ENCODE measurements around the gene PDZRN4.

PDZRN4 gene

GRCh38 chr12:41462312-41462711, 274.2 kb downstream of the PDZRN4 start:
- no peak for DNase-seq

DNA sequence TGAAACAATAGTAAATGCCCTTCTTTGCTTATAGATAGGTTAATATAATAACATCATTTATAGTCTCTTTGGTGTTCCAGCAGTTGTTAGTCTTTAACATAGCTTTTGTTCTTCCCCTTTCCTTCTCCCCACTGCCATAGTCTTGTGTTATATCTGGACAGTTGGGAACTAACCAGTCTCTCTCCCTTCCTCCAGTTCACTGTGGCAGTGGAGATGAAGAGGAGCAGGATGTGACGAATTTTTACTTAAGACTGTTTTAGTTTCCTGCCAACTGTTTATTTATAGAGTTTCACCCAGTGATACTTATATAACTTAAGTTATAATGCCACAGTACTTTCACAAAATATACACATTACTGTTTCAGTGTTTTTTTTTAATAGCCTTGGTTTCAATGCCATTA, 277.4 kb downstream of the PDZRN4 start:
- no peak for DNase-seq

GRCh38 chr12:41466300-41466699, 278.2 kb downstream of the PDZRN4 start:
- no peak for DNase-seq

- DNase-seq, result no peak
These were observed 278.7 kb downstream of the PDZRN4 start for GRCh38 chr12:41466802-41467201.

DNA sequence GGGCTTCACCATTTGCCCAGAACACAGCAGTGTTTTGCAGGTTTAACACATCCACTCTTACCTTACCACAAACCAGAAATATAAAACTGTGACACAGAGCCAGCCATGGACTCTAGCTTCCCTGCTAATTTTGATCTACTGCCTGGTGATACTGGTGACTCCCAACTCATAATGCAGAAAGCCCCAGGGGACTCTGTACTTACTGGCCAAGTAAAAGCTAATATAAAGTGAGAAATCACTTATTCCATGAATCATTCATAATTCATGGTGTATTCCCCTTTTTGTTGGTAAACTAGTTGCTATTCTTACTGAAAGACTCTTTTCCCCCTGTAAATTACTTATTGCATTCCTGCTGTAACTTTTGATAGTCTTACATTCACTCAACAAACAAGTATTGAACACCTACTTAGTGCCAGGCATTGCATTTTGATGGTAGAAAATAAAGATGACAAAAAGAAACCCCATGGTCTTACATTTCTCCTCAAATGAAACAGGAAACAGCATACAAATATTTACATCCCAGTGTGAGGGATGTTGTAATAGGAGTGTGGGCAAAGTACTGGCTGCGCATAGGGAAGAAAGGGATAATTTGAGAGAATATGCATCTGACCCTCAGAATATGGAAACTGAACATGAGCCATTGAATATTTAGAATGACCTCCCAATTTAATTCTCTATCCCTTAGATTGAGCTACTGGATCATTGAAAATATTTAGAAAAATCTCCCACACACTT, 279.6 kb downstream of the PDZRN4 start:
- no peak for DNase-seq

DNA sequence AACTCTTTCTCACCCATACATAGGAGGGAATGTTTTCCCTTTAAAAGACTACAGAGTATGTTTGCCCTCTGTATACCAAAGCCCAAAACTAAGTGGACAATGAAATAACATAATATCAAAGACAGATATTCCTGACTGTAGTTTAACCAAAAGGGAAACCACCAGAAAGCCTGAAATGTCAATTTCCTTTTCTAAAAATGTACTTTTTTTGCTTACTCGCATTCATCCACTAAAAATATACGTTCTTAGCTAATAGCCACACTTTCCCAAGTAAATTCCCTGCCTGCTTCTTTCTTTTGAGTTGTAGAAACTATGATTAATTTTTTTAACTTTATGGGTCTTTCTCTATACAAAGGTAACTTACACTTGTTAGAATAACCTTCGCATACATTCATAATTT, 280.2 kb downstream of the PDZRN4 start:
- DNase-seq, result no peak

GRCh38 chr12:41468756-41469155, 280.6 kb downstream of the PDZRN4 start:
- DNase-seq, result no peak

- no peak for DNase-seq
These were observed 285.3 kb downstream of the PDZRN4 start for GRCh38 chr12:41473441-41473840.

GRCh38 chr12:41474001-41474400, 285.9 kb downstream of the PDZRN4 start:
- DNase-seq, result no peak

DNA sequence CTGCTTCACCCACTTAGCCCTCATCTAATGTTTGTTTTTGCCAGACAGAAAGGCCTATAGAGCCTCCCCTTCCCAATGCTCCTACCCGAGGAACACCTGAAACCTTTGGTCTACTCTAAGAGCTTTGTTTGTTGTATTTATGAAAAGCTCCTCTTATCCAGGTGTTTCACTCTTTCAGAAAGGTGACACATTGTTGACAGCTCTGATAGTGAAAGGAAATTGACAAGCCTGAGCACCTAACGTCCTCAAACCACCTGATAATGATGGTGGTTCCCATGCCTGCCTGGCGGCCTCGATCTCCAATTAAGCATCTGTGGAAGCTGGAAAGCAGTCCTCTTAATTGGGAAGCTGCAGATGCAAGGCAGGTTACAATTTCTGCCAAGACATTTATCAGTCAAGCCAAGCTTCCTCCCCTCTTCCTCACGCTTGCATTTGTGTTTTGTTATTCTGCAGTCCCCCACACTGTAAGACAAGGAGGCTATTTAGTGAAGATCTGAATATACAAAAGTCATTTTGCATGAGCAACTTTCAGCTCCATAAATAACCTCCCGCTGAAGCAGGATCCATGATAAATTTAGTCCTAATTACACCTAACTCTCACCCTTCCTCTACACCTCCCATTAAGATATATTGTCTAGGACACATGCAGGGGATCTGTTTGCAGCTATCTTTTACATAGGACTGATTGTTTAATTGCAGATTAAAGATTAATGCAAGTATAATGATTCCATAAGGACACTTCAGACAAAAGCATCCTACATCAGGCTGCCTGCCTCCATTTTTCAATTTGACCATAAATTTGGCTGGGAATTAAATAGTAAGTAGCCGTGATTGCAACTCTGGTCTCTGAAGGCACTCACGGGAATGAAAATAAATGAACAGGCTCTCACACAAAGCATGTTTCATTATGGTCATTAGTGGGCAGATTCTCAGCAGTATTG, 288.6 kb downstream of the PDZRN4 start:
- peak; percentile 40 for DNase-seq

- DNase-seq, result no peak
These were observed 291.3 kb downstream of the PDZRN4 start for GRCh38 chr12:41479426-41479825.

GRCh38 chr12:41485203-41485602, 297.1 kb downstream of the PDZRN4 start:
- DNase-seq, result no peak

GRCh38 chr12:41486718-41487117, 298.6 kb downstream of the PDZRN4 start:
- DNase-seq, result no peak

DNA sequence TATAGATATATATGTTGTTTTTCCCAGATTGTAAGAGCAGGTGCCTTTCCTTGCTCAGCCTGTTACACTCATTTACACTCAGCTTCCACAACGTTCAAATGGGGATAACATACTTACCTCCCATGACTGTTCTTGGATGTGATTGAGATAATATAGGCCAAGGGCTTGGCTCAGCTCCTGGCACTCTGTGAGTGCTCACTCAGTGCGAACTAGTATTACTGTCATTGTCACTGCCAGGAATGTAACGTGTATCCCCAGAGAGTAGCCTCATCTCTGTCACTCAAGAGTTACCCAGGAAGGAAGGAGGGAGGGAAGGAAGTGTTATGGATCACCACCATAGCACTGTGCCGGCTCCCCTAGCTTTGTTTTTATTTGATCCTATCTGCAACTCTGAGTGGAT, 307.9 kb downstream of the PDZRN4 start:
- DNase-seq, result no peak

- DNase-seq, result no peak
These were observed 309.3 kb downstream of the PDZRN4 start for GRCh38 chr12:41497409-41497808.

GRCh38 chr12:41504976-41505375, 316.9 kb downstream of the PDZRN4 start:
- no peak for DNase-seq

DNA sequence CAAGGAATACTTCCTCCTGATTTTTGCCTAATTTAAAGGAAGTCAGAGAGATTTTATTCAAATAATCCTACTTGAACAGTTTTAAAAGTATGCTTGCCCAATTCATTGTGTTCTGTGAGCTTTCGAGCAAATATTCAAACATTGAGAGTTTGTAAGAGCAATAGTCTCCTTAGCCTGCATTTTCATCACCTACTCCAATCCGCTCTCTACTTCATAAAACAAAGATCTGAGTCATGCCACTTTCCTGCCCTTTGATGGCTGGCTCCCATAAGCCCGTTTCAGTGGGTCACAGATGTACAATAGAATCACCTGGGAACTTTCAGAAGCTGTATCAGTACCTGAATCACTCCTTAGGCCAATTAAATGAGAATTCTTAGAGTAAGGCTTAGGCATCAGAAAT, 319.2 kb downstream of the PDZRN4 start:
- DNase-seq, result no peak

DNA sequence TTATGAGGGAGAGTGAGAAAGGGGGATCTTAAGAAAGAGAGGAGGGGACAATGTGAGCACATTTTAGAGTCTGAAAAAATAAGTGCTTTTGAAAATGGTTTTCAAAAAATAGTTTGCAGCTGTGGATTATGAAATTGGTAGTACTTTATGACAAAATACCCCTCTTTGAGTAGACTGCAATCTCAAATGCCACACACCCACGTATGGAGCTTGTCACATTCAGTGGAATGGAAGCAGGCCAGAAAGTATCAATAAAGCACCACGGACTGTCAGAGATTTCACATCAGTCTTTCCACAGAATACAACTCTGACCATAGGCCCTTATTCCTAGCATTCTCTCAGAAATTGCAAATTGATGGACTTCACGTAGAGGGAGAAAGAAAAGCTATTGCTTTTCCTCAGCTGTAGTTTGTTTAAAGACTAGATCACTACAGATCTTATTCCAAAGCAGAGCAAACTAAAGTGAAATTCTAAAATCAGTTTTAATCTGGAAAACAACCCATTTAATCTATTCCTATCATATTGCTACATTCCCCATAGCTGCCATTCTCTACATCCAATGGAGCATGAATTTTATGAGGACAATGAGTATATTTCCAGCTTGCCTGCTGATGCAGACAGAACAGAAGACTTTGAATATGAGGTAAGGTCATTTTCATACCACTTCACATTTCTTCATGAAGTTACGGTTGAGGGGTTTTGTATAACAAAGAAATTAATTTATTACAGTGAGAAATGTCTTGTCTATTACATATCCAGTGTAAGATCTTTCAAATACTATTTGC, 321.3 kb downstream of the PDZRN4 start:
- DNase-seq, result no peak

- no peak for DNase-seq
These were observed 322.4 kb downstream of the PDZRN4 start for GRCh38 chr12:41510470-41510869.

GRCh38 chr12:41511247-41511646, 323.1 kb downstream of the PDZRN4 start:
- no peak for DNase-seq

- DNase-seq, result no peak
These were observed 324.4 kb downstream of the PDZRN4 start for GRCh38 chr12:41512497-41512896.

DNA sequence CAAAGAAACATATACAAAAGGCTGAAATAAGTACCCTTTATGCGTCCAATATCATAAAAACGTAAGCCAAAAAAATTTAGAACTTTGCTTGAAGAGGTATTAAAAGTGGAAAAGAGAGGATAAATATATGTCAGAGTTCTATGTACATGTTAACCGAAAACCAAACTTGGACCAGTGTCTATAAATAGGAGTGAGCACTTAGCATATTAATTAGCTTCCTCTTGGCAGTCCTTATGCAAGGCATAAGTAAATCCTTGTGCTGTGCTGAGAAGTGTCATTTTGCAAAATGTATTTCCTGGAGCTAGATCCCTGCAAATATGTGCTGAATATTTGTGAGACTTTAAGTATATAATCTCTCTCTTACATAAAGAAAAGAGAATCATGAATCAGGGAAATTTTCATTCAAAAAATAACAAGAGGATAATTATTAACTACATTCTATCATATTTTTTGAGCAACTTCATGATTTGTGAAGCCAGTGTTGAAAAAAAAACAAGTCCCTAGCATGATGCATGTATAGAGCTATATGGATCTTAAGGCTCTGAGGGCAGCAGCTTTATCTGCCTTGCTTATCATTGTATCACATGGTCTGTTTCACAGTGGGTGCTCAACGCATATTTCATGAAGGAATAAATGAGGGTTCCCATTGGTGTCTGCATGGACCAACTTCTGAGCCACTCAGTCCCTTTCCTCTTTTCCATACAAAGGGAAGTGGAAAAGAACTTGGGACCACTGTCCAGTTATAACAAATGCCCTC, 326.1 kb downstream of the PDZRN4 start:
- no peak for DNase-seq

- no peak for DNase-seq
These were observed 326.8 kb downstream of the PDZRN4 start for GRCh38 chr12:41514907-41515306.

Measured in NCI-H1092 treated with DMSO at 0.1 percent for 48 hours (cell line).